Measurements from ENCODE around the gene CYP1B1. TPM values are rescaled to one million over a fixed set of nuclear protein-coding genes. Genes with fewer than 3 reads are reported as not detected.
A peak's percentile ranks its signal among the peaks of the same experiment; 100 is the strongest.
"Not testable (repeated sequence)": the region's sequence is repeated elsewhere in the genome, so short reads cannot be mapped to it uniquely, and the experiment has no call there.

The CYP1B1 gene
- total RNA-seq, 3 donors from 2014 or later: 1.6 to 15.0 (median 13.8) TPM

- TF ChIP-seq CTCF (IDR thresholded peaks at IDR 0.05): no peak
- DNase-seq: no peak
- Histone ChIP-seq H3K36me3 (ENCODE audit: low read depth) (no peaks in the 10 kb centered on the region), H3K4me3 (no peak overlapping the region), H3K4me1 (ENCODE audit: low read depth) (no peaks in the 10 kb centered on the region), H3K9me3 (no peaks in the 10 kb centered on the region)
- intact Hi-C loops (cut with DNase I, micrococcal nuclease): no loop called here
- no peak for ATAC-seq
These were observed 17.7 kb upstream of the CYP1B1 start for GRCh38 chr2:38093527-38094165.

GRCh38 chr2:38092196-38092902, 16.4 kb upstream of the CYP1B1 start:
- Histone ChIP-seq H3K36me3 (ENCODE audit: low read depth) (no peaks in the 10 kb centered on the region), H3K9me3 (no peaks in the 10 kb centered on the region), H3K4me1 (ENCODE audit: low read depth) (no peaks in the 10 kb centered on the region), H3K4me3 (no peak overlapping the region)
- DNase-seq (no peak), ATAC-seq (peak; percentile 55)
- intact Hi-C loops (cut with DNase I, micrococcal nuclease): no loop called here
- TF ChIP-seq CTCF (IDR thresholded peaks at IDR 0.05): no peak

- TF ChIP-seq CTCF (IDR thresholded peaks at IDR 0.05): no peak
- Histone ChIP-seq H3K36me3 (ENCODE audit: low read depth) (no peaks in the 10 kb centered on the region), H3K4me1 (ENCODE audit: low read depth) (no peaks in the 10 kb centered on the region), H3K4me3 (no peak overlapping the region), H3K9me3 (no peaks in the 10 kb centered on the region)
- intact Hi-C loops (cut with DNase I, micrococcal nuclease): no loop called here
- DNase-seq (no peak), ATAC-seq (no peak)
These were observed 15.8 kb upstream of the CYP1B1 start for GRCh38 chr2:38091760-38092159.

- DNase-seq (no peak), ATAC-seq (no peak)
- Histone ChIP-seq H3K4me1 (ENCODE audit: low read depth) (no peaks in the 10 kb centered on the region), H3K4me3 (no peak overlapping the region), H3K9me3 (no peaks in the 10 kb centered on the region), H3K36me3 (ENCODE audit: low read depth) (no peaks in the 10 kb centered on the region)
- no peak for TF ChIP-seq CTCF (IDR thresholded peaks at IDR 0.05)
- intact Hi-C loops (cut with DNase I, micrococcal nuclease): no loop called here
These were observed 15.0 kb upstream of the CYP1B1 start for GRCh38 chr2:38090928-38091327.

- H3K36me3 ChIP-seq (ENCODE audit: low read depth); intact Hi-C loops (cut with DNase I, micrococcal nuclease); H3K4me1 ChIP-seq (ENCODE audit: low read depth); H3K9me3 ChIP-seq; ATAC-seq; DNase-seq; H3K4me3 ChIP-seq: not testable (repeated sequence)
These were observed 14.3 kb upstream of the CYP1B1 start for GRCh38 chr2:38090212-38090611.

- ATAC-seq; H3K4me3 ChIP-seq; H3K36me3 ChIP-seq (ENCODE audit: low read depth); H3K4me1 ChIP-seq (ENCODE audit: low read depth); intact Hi-C loops (cut with DNase I, micrococcal nuclease); DNase-seq; H3K9me3 ChIP-seq: not testable (repeated sequence)
These were observed 10.2 kb upstream of the CYP1B1 start for GRCh38 chr2:38085998-38086698.

GRCh38 chr2:38084556-38084955, 8.6 kb upstream of the CYP1B1 start:
- H3K9me3 ChIP-seq; H3K4me1 ChIP-seq (ENCODE audit: low read depth); ATAC-seq; H3K4me3 ChIP-seq; DNase-seq; intact Hi-C loops (cut with DNase I, micrococcal nuclease); H3K36me3 ChIP-seq (ENCODE audit: low read depth): not testable (repeated sequence)

GRCh38 chr2:38082727-38083126, 6.8 kb upstream of the CYP1B1 start:
- H3K36me3 ChIP-seq (ENCODE audit: low read depth); ATAC-seq; H3K4me1 ChIP-seq (ENCODE audit: low read depth); H3K9me3 ChIP-seq; intact Hi-C loops (cut with DNase I, micrococcal nuclease); DNase-seq; H3K4me3 ChIP-seq: not testable (repeated sequence)
